Astrocyte of the spinal cord (primary cell): ENCODE measurements around the gene MGAT4C.

Source experiments
- DNase-seq: peaks from one replicate; pipeline ENCODE4 v3.0.0; 2011; ENCODE audit warnings: low read depth, low spot score
- H3K4me3 ChIP-seq: 2 replicates; pipeline ENCODE4 v1.5.1; 2011; ENCODE audit warnings: low read depth, mild to moderate bottlenecking, low read length, moderate library complexity
- in situ Hi-C: cut with HindIII; loops from 2 replicates; pipeline ENCODE4 v1.10.0; 2017; ENCODE audit warnings: low sequenced_read_pairs
- TF ChIP-seq, protein P1 (sequence below): IDR thresholded peaks from 2 replicates; pipeline ENCODE4 v1.5.1; 2012; ENCODE audit warnings: low read depth, mild to moderate bottlenecking, low read length, inconsistent platforms

The MGAT4C gene

DNA sequence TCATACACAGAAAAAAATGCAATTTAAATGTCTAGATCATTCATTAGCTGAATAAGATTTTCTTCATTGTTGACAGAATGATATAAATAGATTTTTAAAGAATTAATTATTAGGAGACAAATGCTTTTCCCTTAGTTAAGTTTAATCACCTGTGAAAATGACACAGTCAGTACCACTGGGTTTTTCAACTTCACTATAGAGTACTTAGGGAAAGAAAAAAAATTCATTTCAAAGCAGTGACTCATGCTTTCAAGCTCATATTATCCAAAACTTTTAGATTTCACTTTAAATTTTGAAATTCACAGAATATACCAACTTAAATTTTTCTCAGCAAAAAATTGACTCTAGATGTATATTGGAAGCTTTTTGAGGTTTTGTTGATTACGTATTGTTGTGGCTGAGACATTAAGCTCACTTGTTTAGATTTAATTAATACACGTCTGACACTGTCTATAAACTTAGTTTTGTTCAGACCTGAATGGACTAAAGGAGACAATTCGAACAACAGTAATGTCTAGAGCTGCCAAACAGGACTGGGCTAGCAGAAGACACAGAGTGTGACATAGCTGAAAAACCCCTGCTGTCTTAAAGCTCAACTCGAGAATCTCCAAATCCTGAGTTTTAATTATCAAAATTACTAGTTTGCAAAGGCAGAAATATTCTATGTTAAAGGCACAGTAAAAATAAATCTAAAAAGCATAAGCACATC is 1.6 kb downstream of the MGAT4C start:
- in situ Hi-C loops, result no loop called here
- TF ChIP-seq, protein P1, sequence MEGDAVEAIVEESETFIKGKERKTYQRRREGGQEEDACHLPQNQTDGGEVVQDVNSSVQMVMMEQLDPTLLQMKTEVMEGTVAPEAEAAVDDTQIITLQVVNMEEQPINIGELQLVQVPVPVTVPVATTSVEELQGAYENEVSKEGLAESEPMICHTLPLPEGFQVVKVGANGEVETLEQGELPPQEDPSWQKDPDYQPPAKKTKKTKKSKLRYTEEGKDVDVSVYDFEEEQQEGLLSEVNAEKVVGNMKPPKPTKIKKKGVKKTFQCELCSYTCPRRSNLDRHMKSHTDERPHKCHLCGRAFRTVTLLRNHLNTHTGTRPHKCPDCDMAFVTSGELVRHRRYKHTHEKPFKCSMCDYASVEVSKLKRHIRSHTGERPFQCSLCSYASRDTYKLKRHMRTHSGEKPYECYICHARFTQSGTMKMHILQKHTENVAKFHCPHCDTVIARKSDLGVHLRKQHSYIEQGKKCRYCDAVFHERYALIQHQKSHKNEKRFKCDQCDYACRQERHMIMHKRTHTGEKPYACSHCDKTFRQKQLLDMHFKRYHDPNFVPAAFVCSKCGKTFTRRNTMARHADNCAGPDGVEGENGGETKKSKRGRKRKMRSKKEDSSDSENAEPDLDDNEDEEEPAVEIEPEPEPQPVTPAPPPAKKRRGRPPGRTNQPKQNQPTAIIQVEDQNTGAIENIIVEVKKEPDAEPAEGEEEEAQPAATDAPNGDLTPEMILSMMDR, result no peak
- H3K4me3 ChIP-seq, result no peak overlapping the region
- peak; percentile 29 for DNase-seq

DNA sequence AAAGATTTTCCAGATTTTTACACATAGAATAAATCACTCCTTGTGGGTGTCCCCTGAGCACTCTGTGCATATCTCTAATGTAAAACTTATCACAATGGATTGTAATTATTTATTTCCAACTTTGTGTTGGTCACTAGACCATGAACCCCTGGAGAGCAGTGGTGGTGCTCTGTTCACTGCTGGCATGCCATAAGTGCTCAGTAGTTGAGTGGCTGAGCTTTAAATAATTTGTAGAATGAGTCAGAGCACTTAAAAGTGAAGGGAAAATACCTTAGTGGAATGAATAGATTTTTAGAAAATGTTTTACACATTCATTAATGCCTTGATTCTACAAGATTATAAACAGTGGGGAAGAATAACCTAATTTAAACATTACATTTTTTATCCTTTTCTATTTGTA is 6.3 kb downstream of the MGAT4C start:
- in situ Hi-C loops, result no loop called here
- H3K4me3 ChIP-seq, result no peak overlapping the region
- peak; percentile 90 for DNase-seq
- TF ChIP-seq, protein P1, result no peak

DNA sequence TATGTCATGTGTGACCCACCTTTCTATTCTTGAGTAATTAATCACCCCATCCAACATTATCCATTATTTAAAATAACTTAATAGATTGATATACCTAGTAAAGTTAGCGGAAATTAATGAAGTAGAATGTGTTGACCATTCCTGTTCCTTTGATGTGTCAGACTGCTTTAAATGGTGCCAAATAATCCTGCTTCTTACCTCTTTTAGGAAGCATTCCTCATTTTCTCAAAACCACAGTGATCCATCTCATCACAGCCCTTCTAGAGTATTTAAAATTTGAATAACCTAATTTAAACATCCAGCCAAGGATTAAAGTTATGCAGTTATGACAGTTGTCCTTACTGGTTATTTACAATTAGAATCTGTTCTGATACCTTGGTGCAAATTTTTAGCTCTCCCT is 6.9 kb downstream of the MGAT4C start:
- peak; percentile 29 for DNase-seq
- no peak overlapping the region for H3K4me3 ChIP-seq
- in situ Hi-C loops, result no loop called here
- TF ChIP-seq, protein P1, result no peak

DNA sequence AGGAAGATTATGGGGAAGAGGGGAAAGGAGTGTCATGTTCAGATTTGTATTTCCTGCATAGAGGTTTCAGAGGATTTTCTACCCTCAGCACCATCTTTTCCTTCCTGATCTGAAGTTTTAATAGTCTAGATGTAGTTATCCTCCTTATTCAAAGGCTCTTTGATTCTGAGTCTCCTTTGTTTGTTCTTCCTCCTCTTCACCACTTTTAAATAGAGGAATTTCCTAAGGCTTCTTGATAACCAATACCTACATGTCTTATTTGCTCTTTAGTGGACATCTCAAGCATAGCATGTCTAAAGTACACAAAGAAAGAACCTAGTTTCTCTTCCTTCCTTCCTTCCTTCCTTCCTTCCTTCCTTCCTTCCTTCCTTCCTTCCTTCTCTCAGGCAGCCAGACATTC is 8.3 kb downstream of the MGAT4C start:
- TF ChIP-seq, protein P1, result no peak
- no peak overlapping the region for H3K4me3 ChIP-seq
- in situ Hi-C loops, result no loop called here
- DNase-seq, result no peak

DNA sequence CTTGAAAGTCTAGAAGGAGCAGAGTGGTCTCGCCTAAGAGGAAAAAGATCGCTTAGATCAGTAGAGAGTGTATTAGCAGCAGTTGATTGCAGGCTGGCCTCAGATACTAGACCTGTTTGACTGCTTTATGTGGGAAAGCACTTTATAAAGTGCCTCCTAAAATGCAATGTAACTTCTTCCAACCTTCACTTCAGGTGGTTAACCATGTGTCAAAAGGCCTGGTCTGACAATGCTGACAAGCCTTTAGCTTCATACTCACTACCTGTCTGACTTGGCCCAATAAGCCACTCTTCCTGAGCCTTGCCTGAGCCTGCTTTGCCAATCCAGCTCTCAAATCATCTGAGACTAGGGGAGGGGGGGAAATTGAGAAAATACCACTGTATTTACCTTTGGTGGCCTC is 14.6 kb downstream of the MGAT4C start:
- TF ChIP-seq, protein P1, result no peak
- DNase-seq, result no peak
- in situ Hi-C loops, result no loop called here
- H3K4me3 ChIP-seq, result no peak overlapping the region

DNA sequence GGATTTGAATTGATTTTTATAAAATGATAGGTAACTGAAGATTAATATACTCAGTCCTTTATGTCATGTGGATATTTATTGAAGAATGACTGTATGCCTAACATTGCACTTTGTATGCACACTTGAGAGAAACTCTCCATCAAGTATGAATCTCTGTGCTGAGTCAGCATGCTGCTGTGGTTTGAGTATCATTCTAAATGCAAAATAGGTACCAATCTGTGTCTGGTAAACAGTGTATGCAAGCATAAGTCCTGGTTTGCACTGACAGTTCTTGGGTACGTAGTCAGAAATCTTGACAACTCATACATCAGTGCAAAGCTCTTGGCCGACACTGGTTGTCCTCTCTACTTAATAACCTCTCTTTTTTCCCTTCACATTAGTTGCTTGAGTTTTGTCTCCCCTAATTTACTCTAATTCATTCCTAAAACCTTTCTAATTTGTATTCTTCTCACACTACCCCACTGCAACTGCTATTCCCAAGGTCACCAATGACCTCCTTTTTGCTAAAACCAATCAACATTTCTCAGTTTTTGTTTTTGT is 21.8 kb downstream of the MGAT4C start:
- in situ Hi-C loops, result no loop called here
- DNase-seq, result no peak
- TF ChIP-seq, protein P1, result no peak
- no peak overlapping the region for H3K4me3 ChIP-seq
